A673 (cell line): ENCODE measurements around the gene ERCC6L.

Source experiments
- EZH2 ChIP-seq: fragments of 200-600 bp; sonication (generic); IDR thresholded peaks from 2 replicates; pipeline ENCODE4 v1.6.1; 2017; ENCODE audit warnings: borderline replicate concordance, low read depth, mild to moderate bottlenecking, mixed read lengths, antibody characterized with exemption, low read length; ENCODE audit not compliant: poor library complexity, severe bottlenecking
- TF ChIP-seq, protein P1 (sequence below): fragments of 300-800, 200-600 bp; sonication (generic); conservative IDR thresholded peaks from 2 replicates; pipeline ENCODE4 v1.5.1; 2017; ENCODE audit warnings: low read depth, mild to moderate bottlenecking, antibody characterized with exemption, low read length, moderate library complexity, mixed read lengths

DNA sequence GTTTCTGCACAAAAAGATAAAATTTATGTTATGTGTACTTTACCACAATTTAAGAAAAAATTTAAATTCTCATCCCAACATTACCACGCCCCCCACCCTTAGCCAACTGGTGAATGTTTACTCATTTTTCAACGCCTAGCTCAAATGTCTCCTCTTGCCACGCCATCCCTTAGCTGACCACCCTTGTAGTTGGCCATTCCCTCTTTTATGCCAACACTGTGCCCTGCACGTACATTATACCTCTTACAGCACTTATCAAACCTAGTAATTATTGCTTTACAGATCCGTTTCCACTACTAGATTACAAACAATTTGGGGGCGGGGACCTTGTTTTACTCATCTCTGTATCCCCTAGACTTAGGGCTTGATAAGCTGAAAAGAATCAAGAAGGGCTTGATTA lies 644 bp downstream of the ERCC6L start:
- TF ChIP-seq, protein P1, sequence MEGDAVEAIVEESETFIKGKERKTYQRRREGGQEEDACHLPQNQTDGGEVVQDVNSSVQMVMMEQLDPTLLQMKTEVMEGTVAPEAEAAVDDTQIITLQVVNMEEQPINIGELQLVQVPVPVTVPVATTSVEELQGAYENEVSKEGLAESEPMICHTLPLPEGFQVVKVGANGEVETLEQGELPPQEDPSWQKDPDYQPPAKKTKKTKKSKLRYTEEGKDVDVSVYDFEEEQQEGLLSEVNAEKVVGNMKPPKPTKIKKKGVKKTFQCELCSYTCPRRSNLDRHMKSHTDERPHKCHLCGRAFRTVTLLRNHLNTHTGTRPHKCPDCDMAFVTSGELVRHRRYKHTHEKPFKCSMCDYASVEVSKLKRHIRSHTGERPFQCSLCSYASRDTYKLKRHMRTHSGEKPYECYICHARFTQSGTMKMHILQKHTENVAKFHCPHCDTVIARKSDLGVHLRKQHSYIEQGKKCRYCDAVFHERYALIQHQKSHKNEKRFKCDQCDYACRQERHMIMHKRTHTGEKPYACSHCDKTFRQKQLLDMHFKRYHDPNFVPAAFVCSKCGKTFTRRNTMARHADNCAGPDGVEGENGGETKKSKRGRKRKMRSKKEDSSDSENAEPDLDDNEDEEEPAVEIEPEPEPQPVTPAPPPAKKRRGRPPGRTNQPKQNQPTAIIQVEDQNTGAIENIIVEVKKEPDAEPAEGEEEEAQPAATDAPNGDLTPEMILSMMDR, result no peak
- no peak for TF ChIP-seq EZH2
